Ectodermal cell (in vitro differentiated cells): ENCODE data around the gene COL25A1.

ENCODE experiments used
- H3K27ac ChIP-seq: 2 replicates; pipeline ENCODE4 v1.7.0; 2013; ENCODE audit warnings: mild to moderate bottlenecking, low read depth, low read length; ENCODE audit not compliant: insufficient read depth, poor library complexity, severe bottlenecking
- H3K27me3 ChIP-seq: 2 replicates; pipeline ENCODE4 v1.7.0; 2013; ENCODE audit warnings: mild to moderate bottlenecking, low read length; ENCODE audit not compliant: insufficient read depth, control insufficient read depth, poor library complexity, severe bottlenecking
- H3K36me3 ChIP-seq: one replicate; pipeline ENCODE4 v1.7.0; 2013; ENCODE audit warnings: low read length; ENCODE audit not compliant: control insufficient read depth, insufficient read depth
- H3K4me1 ChIP-seq: one replicate; pipeline ENCODE4 v1.7.0; 2013; ENCODE audit warnings: low read length; ENCODE audit not compliant: control insufficient read depth, insufficient read depth
- H3K4me3 ChIP-seq: 2 replicates; pipeline ENCODE4 v1.7.0; 2013; ENCODE audit warnings: low read depth, low read length, control low read depth; ENCODE audit not compliant: insufficient read depth
- H3K9me3 ChIP-seq: 2 replicates; pipeline ENCODE4 v1.7.0; 2013; ENCODE audit warnings: mild to moderate bottlenecking, low read length, moderate library complexity; ENCODE audit not compliant: control insufficient read depth
- WGBS, 2 experiments: methylation state at CpG; one replicate each; pipeline ENCODE4 v1.1.7; 2013; ENCODE audit warnings: missing lambda C conversion rate in 2 of 2; 5-methylcytosine and 5-hydroxymethylcytosine counted together

COL25A1 gene

DNA sequence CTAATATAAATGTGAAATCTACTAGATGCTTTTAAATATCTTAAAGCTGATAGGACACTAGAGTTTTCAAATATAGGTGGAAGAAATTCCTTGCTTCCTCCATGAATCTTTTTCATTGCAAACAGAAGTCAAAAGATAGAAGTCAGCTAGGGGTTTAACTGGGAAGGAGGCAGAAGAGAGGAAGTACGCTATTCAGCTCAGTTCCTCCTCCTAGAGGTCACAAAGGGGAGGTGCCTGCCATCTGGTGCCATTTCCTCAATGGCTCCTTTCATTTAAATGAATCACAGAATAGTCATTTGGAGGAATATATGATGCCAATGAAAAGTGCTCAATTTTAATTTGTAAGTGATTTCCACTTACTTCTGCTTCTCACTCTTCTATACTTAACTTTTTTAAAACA, 8.5 kb downstream of the COL25A1 start:
- WGBS, 2 experiments, result 25 to 38% methylated on average over 1 of the region's 1 CpG
- Histone ChIP-seq H3K27me3 (no peaks in the 10 kb centered on the region), H3K4me1 (no peaks in the 10 kb centered on the region), H3K9me3 (no peaks in the 10 kb centered on the region), H3K4me3 (no peak overlapping the region), H3K27ac (no peak overlapping the region), H3K36me3 (no peaks in the 10 kb centered on the region)

GRCh38 chr4:109291707-109292238, 10.7 kb downstream of the COL25A1 start:
- Histone ChIP-seq H3K27me3 (no peaks in the 10 kb centered on the region), H3K9me3 (no peaks in the 10 kb centered on the region), H3K4me1 (no peaks in the 10 kb centered on the region), H3K4me3 (no peak overlapping the region), H3K36me3 (no peaks in the 10 kb centered on the region), H3K27ac (no peak overlapping the region)
- 86 to 97% methylated on average over 2 of the region's 2 CpGs for WGBS, 2 experiments

- Histone ChIP-seq H3K4me1 (no peaks in the 10 kb centered on the region), H3K9me3 (no peaks in the 10 kb centered on the region), H3K27me3 (no peaks in the 10 kb centered on the region), H3K27ac (no peak overlapping the region), H3K4me3 (no peak overlapping the region), H3K36me3 (no peaks in the 10 kb centered on the region)
- 75 to 94% methylated on average over 2 to 3 of the region's 3 CpGs for WGBS, 2 experiments
These were observed 11.5 kb downstream of the COL25A1 start for GRCh38 chr4:109290918-109291317.

DNA sequence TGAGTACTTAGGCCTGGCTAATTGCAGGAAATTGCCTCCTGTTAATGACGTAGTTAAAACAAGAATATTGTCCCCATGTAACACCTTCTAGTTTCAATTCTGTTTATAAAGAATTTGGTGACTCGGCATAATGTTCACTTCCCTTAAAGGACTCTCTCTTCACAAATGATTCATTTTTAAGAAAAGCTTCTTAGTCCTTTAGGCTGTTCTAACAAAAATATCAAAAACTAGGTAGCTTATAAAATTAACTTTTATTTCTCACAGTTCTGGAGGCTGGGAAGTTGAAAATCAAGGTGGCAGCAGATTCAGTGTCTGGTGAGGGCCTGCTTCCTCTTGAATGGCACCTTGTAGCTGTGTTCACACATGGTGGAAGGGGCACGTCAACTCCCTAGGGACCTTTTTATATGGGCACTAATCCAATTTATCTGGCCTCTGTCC, 23.8 kb downstream of the COL25A1 start:
- Histone ChIP-seq H3K27me3 (no peaks in the 10 kb centered on the region), H3K27ac (no peak overlapping the region), H3K4me1 (no peaks in the 10 kb centered on the region), H3K9me3 (no peaks in the 10 kb centered on the region), H3K4me3 (no peak overlapping the region), H3K36me3 (no peaks in the 10 kb centered on the region)
- 92 to 94% methylated on average over 3 of the region's 3 CpGs for WGBS, 2 experiments

- Histone ChIP-seq H3K27me3 (no peaks in the 10 kb centered on the region), H3K4me3 (no peak overlapping the region), H3K36me3 (no peaks in the 10 kb centered on the region), H3K9me3 (no peaks in the 10 kb centered on the region), H3K27ac (no peak overlapping the region), H3K4me1 (no peaks in the 10 kb centered on the region)
- WGBS, 2 experiments, result 93 to 96% methylated on average over 5 of the region's 5 CpGs
These were observed 25.9 kb downstream of the COL25A1 start for GRCh38 chr4:109276482-109277095.

GRCh38 chr4:109275066-109275745, 27.3 kb downstream of the COL25A1 start:
- Histone ChIP-seq H3K4me1 (no peaks in the 10 kb centered on the region), H3K36me3 (no peaks in the 10 kb centered on the region), H3K9me3 (no peaks in the 10 kb centered on the region), H3K27ac (peak overlapping the region; percentile 29), H3K27me3 (no peaks in the 10 kb centered on the region), H3K4me3 (no peak overlapping the region)
- 65 to 71% methylated on average over 6 of the region's 6 CpGs for WGBS, 2 experiments

GRCh38 chr4:109266891-109267290, 35.6 kb downstream of the COL25A1 start:
- no peaks in the 10 kb centered on the region for H3K27me3 ChIP-seq
- no peak overlapping the region for H3K4me3 ChIP-seq
- H3K4me1 ChIP-seq, result no peaks in the 10 kb centered on the region
- no peak overlapping the region for H3K27ac ChIP-seq
- H3K9me3 ChIP-seq, result no peaks in the 10 kb centered on the region
- no peaks in the 10 kb centered on the region for H3K36me3 ChIP-seq

- no peaks in the 10 kb centered on the region for H3K4me1 ChIP-seq
- H3K9me3 ChIP-seq, result no peaks in the 10 kb centered on the region
- H3K36me3 ChIP-seq, result no peaks in the 10 kb centered on the region
- no peak overlapping the region for H3K27ac ChIP-seq
- no peaks in the 10 kb centered on the region for H3K27me3 ChIP-seq
- no peak overlapping the region for H3K4me3 ChIP-seq
- WGBS, 2 experiments, result 97 to 99% methylated on average over 2 of the region's 3 CpGs
These were observed 36.2 kb downstream of the COL25A1 start for GRCh38 chr4:109266236-109266635.

DNA sequence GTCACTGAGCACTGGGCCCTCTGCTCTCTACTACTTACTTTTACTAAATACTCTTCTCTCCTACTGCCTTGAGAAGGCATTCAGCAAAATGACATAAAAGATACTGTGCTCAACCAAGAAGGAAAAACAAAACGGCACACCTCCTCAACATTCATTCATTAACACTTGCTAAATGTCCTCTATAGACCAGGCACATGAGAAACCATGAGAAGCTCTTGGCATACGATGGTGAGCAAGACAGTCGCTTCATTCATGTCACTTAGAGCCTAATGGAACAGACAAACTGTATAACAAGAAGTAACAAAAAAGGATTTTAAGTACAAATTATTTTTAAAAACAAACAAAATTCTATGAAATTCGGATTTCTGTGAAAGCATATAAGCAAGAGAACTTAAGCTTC, 38.7 kb downstream of the COL25A1 start:
- H3K9me3 ChIP-seq, result no peaks in the 10 kb centered on the region
- no peak overlapping the region for H3K27ac ChIP-seq
- no peaks in the 10 kb centered on the region for H3K27me3 ChIP-seq
- 94 to 95% methylated on average over 4 of the region's 4 CpGs for WGBS, 2 experiments
- H3K4me1 ChIP-seq, result no peaks in the 10 kb centered on the region
- no peaks in the 10 kb centered on the region for H3K36me3 ChIP-seq
- H3K4me3 ChIP-seq, result no peak overlapping the region

DNA sequence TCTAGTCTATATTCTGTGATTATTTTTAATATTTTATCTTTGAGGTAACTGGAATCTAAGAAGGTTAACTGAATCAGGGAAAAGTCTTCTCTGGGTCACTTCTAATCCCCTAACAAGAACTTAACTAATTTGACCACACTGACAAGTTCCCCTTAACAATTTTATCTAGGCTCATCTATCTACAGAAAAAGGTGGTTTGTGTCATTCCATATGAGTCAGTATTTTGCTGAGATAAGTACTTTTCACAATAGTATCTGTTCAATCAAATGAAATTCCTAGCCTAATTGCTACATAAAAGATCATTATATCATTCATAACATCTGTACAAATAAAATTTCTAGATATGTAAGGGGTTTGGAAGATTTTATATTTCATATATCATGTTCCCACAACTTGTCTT, 45.6 kb downstream of the COL25A1 start:
- Histone ChIP-seq H3K27ac (no peak overlapping the region), H3K36me3 (no peaks in the 10 kb centered on the region), H3K27me3 (no peaks in the 10 kb centered on the region), H3K4me1 (no peaks in the 10 kb centered on the region), H3K4me3 (no peak overlapping the region), H3K9me3 (no peaks in the 10 kb centered on the region)
